Keratinocyte (primary cell): ENCODE data around the gene IL22RA1. TPM values are rescaled to one million over a fixed set of nuclear protein-coding genes. Genes with fewer than 3 reads are reported as not detected.

Experiments
- DNase-seq: peaks from one replicate; pipeline ENCODE4 v3.0.0-alpha.2; 2011; ENCODE audit warnings: low read depth, missing footprints, low spot score
- FAIRE-seq: peaks from 2 replicates; lab custom pipeline; 2011; peaks lifted over from hg19 to GRCh38; lab: Jason Lieb, UNC
- H2AFZ ChIP-seq: 2 replicates; pipeline ENCODE4 v1.6.0; 2012; ENCODE audit warnings: low read length, control low read depth, inconsistent platforms; ENCODE audit not compliant: control insufficient read depth
- H3K27ac ChIP-seq: 2 replicates; pipeline ENCODE4 v1.5.1; 2011; ENCODE audit warnings: low read length; ENCODE audit not compliant: control insufficient read depth, insufficient read depth
- H3K27me3 ChIP-seq: 3 replicates; pipeline ENCODE4 v1.6.0; 2011; ENCODE audit warnings: low read length; ENCODE audit not compliant: control insufficient read depth, insufficient read depth; ENCODE audit errors: extremely low read depth
- H3K36me3 ChIP-seq, 2 experiments: 2 replicates in 1 of 2; 3 replicates in 1 of 2; pipeline ENCODE4 v1.5.1; 2011; ENCODE audit warnings: low read length in 2 of 2, mild to moderate bottlenecking in 1 of 2; ENCODE audit not compliant: control insufficient read depth in 2 of 2, insufficient read depth in 2 of 2; ENCODE audit errors: extremely low read depth in 1 of 2
- H3K4me1 ChIP-seq: 3 replicates; pipeline ENCODE4 v1.5.1; 2011; ENCODE audit warnings: low read length; ENCODE audit not compliant: control insufficient read depth, insufficient read depth; ENCODE audit errors: extremely low read depth
- H3K4me2 ChIP-seq: 3 replicates; pipeline ENCODE4 v1.6.0; 2011; ENCODE audit warnings: low read depth, low read length; ENCODE audit not compliant: control insufficient read depth, insufficient read depth; ENCODE audit errors: extremely low read depth
- H3K4me3 ChIP-seq, 3 experiments: fragments of 200-600 bp in 1 of 3; sonication (generic) in 1 of 3; 2 replicates in 2 of 3; 3 replicates in 1 of 3; pipeline ENCODE4 v1.5.1; 2011 to 2016; ENCODE audit warnings: low read length in 3 of 3, mild to moderate bottlenecking in 3 of 3, control low read depth in 2 of 3, inconsistent platforms in 1 of 3, low read depth in 1 of 3, mixed read lengths in 1 of 3, mixed run types in 1 of 3, moderate library complexity in 1 of 3; ENCODE audit not compliant: control insufficient read depth in 2 of 3, insufficient read depth in 2 of 3; ENCODE audit errors: extremely low read depth in 1 of 3
- H3K79me2 ChIP-seq: 2 replicates; pipeline ENCODE4 v1.6.0; 2012; ENCODE audit warnings: low read length; ENCODE audit not compliant: control insufficient read depth, insufficient read depth
- H3K9ac ChIP-seq: 3 replicates; pipeline ENCODE4 v1.6.0; 2011; ENCODE audit warnings: low read length; ENCODE audit not compliant: control insufficient read depth, insufficient read depth; ENCODE audit errors: extremely low read depth
- H3K9me1 ChIP-seq: 3 replicates; pipeline ENCODE4 v1.6.0; 2011; ENCODE audit warnings: low read length; ENCODE audit not compliant: control insufficient read depth, insufficient read depth; ENCODE audit errors: extremely low read depth
- H3K9me3 ChIP-seq: 2 replicates; pipeline ENCODE4 v1.5.1; 2012; ENCODE audit warnings: low read depth, low read length; ENCODE audit not compliant: control insufficient read depth
- H4K20me1 ChIP-seq: 3 replicates; pipeline ENCODE4 v1.6.0; 2011; ENCODE audit warnings: low read length; ENCODE audit not compliant: control insufficient read depth, insufficient read depth; ENCODE audit errors: extremely low read depth
- EZH2 ChIP-seq: IDR thresholded peaks from one replicate; pipeline ENCODE4 v1.6.1; 2012; ENCODE audit warnings: inconsistent platforms, mild to moderate bottlenecking, low read length, moderate library complexity
- dilution Hi-C: fragments of 300-500 bp; cut with MboI; formaldehyde crosslinking; loops from one replicate; pipeline ENCODE4 v1.7.0; 2020; ENCODE audit warnings: low sequenced_read_pairs; ENCODE audit not compliant: extremely low pct_ligation_motif_present
- polyA plus RNA-seq, 5 experiments: library from polyadenylated mRNA; depleted of rRNA in 3 of 5; stranded (reverse) in 3 of 5; stranded (forward) in 1 of 5; unstranded in 1 of 5; fragments of >200 nt; gene quantifications; 1 replicate in 1 of 5; 2 replicates in 3 of 5; 3 replicates in 1 of 5; pipeline versions ENCODE4 v1.2.1 to v1.2.3, GENCODE V29; 2011 to 2012; ENCODE audit warnings: missing spikeins in 2 of 5, low read depth in 1 of 5, low replicate concordance in 1 of 5
- TF ChIP-seq, protein P1 (sequence below), 3 experiments: IDR thresholded peaks in 1 of 3; conservative IDR thresholded peaks in 1 of 3; optimal IDR thresholded peaks in 1 of 3; 2 replicates in 2 of 3; 3 replicates in 1 of 3; pipeline versions ENCODE3 to v1.5.1; 2011; ENCODE audit warnings: low read length in 3 of 3, mild to moderate bottlenecking in 3 of 3, moderate library complexity in 2 of 3, control low read depth in 1 of 3, inconsistent platforms in 1 of 3; ENCODE audit not compliant: insufficient read depth in 2 of 3; ENCODE audit errors: extremely low read depth in 1 of 3

The IL22RA1 gene
- polyA plus RNA-seq, 1 donor (not counting 4 experiments of a cell fraction or from before 2014, with no cell fraction given), result 1.7 TPM

DNA sequence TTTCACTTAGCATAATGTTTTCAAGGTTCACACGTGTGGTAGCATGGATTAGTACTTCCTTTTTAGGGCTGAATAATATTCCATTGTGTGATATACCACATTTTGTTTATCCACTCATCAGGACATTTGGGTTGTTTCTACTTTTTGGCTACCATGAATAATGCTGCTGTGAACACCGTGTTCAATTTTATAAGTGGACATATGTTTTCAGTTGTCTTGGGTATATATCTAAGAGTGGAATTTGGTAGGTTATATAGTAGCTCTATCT is 3.8 kb downstream of the IL22RA1 start:
- Histone ChIP-seq H3K4me2 (no peak overlapping the region), H3K9me1 (no peaks in the 10 kb centered on the region), H3K4me1 (peaks cover 18% of the 10 kb centered on the region), H3K79me2 (no peaks in the 10 kb centered on the region), H3K27me3 (no peaks in the 10 kb centered on the region), H2AFZ (no peak overlapping the region), H4K20me1 (no peaks in the 10 kb centered on the region), H3K36me3 (no peaks in the 10 kb centered on the region), H3K4me3 (no peak overlapping the region), H3K9ac (no peak overlapping the region), H3K27ac (no peak overlapping the region), H3K9me3 (no peaks in the 10 kb centered on the region)
- TF ChIP-seq, protein P1, sequence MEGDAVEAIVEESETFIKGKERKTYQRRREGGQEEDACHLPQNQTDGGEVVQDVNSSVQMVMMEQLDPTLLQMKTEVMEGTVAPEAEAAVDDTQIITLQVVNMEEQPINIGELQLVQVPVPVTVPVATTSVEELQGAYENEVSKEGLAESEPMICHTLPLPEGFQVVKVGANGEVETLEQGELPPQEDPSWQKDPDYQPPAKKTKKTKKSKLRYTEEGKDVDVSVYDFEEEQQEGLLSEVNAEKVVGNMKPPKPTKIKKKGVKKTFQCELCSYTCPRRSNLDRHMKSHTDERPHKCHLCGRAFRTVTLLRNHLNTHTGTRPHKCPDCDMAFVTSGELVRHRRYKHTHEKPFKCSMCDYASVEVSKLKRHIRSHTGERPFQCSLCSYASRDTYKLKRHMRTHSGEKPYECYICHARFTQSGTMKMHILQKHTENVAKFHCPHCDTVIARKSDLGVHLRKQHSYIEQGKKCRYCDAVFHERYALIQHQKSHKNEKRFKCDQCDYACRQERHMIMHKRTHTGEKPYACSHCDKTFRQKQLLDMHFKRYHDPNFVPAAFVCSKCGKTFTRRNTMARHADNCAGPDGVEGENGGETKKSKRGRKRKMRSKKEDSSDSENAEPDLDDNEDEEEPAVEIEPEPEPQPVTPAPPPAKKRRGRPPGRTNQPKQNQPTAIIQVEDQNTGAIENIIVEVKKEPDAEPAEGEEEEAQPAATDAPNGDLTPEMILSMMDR (optimal IDR thresholded peaks at IDR 0.05 in 1 of 3, IDR thresholded peaks at IDR 0.05 in 1 of 3, conservative IDR thresholded peaks at IDR 0.05 in 1 of 3; ENCODE audit: extremely low read depth in 1 of 3, insufficient read depth in 2 of 3, low read length in 3 of 3), result no peak
- no peak for TF ChIP-seq EZH2
- DNase-seq (no peak), FAIRE-seq (no peak)
- dilution Hi-C loops, result no loop called here

DNA sequence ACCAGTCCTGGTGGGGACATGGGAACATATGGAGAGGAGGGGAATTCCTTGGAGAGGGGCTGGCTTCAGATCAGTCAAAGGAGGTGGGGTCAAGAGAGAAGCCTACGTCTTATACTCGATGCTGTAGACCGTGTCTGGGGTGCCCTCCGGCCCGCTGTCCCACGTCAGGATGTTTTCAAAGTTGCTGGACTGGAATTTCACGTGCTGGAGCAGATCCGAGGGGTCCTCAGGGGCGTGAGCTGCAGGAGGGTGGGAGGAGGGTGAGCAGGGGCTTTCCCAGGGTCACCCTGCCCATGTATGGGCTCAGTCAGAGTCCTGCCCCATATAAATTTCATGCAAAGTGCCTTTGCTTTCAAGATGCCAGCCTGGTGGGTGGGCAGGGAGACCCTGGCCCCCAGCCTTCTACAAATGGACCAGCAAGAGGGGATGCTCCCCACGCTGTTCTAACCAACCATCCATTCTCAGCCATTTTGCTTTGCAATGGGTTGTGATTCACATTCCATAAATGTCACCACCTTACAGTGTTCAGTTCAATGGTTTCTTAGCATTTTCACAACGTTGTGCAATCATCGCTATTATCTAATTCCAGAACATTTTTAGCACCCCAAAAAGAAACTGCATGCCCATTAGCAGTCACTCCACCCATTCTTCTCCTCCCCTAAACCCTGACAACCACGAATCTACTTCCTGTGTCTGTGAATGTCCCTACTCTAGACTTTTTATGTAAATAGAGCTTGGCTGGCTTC is 4.3 kb downstream of the IL22RA1 start:
- H4K20me1 ChIP-seq, result no peaks in the 10 kb centered on the region
- dilution Hi-C loops, result no loop called here
- H3K4me3 ChIP-seq, result no peak overlapping the region
- no peaks in the 10 kb centered on the region for H3K9me3 ChIP-seq
- H3K4me1 ChIP-seq, result peaks cover 14% of the 10 kb centered on the region
- no peaks in the 10 kb centered on the region for H3K79me2 ChIP-seq
- no peak overlapping the region for H3K9ac ChIP-seq
- FAIRE-seq (no peak), DNase-seq (no peak)
- no peaks in the 10 kb centered on the region for H3K9me1 ChIP-seq
- no peak for TF ChIP-seq EZH2
- TF ChIP-seq, protein P1 (optimal IDR thresholded peaks at IDR 0.05 in 1 of 3, IDR thresholded peaks at IDR 0.05 in 1 of 3, conservative IDR thresholded peaks at IDR 0.05 in 1 of 3; ENCODE audit: extremely low read depth in 1 of 3, insufficient read depth in 2 of 3, low read length in 3 of 3), result no peak
- no peaks in the 10 kb centered on the region for H3K36me3 ChIP-seq
- H3K27ac ChIP-seq, result no peak overlapping the region
- H3K4me2 ChIP-seq, result no peak overlapping the region
- no peak overlapping the region for H2AFZ ChIP-seq
- no peaks in the 10 kb centered on the region for H3K27me3 ChIP-seq
